ENCODE results near the gene TRIO.

GRCh38 chr5:14147210-14147609, 4.1 kb downstream of the TRIO start:
- no peak for TF ChIP-seq ISL1 (CRISPR knock-in tag; IDR thresholded peaks at IDR 0.05)
- no peak for TF ChIP-seq PATZ1 (CRISPR knock-in tag; IDR thresholded peaks at IDR 0.05; ENCODE audit: borderline replicate concordance)
- no peak for TF ChIP-seq OSR1 (CRISPR knock-in tag; IDR thresholded peaks at IDR 0.05)
